GM12874 (cell line): ENCODE data around the gene SREK1IP1.

Experiments used
- TF ChIP-seq, protein P1 (sequence below): IDR thresholded peaks from 2 replicates; pipeline ENCODE4 v1.5.1; 2011; ENCODE audit warnings: low read depth, mild to moderate bottlenecking, control low read depth, low read length, moderate library complexity; ENCODE audit not compliant: insufficient read depth

Gene SREK1IP1

GRCh38 chr5:64784451-64785025, 16.0 kb upstream of the SREK1IP1 start:
- TF ChIP-seq, protein P1, sequence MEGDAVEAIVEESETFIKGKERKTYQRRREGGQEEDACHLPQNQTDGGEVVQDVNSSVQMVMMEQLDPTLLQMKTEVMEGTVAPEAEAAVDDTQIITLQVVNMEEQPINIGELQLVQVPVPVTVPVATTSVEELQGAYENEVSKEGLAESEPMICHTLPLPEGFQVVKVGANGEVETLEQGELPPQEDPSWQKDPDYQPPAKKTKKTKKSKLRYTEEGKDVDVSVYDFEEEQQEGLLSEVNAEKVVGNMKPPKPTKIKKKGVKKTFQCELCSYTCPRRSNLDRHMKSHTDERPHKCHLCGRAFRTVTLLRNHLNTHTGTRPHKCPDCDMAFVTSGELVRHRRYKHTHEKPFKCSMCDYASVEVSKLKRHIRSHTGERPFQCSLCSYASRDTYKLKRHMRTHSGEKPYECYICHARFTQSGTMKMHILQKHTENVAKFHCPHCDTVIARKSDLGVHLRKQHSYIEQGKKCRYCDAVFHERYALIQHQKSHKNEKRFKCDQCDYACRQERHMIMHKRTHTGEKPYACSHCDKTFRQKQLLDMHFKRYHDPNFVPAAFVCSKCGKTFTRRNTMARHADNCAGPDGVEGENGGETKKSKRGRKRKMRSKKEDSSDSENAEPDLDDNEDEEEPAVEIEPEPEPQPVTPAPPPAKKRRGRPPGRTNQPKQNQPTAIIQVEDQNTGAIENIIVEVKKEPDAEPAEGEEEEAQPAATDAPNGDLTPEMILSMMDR, result peak; percentile 56; the same call in 1 of the 2 replicates

DNA sequence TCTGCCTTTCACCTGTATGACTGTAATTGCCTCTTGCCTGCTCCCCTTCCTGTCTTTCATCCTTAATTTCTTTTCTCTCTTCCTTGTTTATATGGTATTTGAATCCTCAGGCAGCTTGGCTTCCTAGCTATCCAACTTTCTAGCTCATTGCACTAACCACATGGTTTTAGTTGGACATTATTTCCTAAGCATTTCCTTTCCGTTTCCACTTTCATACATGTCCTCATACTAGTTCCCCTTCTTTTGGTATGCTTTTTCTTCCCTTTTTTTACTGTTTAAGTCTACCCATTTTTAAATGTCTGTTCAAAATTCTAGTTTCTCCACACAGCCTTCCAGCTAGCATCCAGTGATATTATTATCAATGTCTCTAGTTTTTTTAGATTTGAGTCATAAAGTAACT, 6.8 kb upstream of the SREK1IP1 start:
- TF ChIP-seq, protein P1, result no peak

DNA sequence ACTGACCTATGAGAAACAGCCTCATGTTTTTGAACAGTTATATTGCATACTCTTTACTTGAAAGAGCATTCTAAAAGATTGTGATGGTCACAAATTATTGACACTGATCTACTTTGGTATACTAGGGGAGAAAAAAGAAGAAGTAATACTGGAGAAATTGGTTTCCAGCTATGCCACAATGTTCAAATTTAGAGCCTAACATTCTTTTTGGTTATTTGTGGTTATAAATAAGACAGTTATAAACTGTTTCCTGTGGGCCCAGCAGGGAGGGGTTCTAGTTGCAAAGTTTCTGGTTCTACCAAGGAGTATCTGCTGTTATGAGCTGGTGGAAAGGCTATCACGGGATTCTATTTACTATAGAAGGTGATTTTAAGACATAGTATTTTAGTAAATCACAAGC, 5.0 kb upstream of the SREK1IP1 start:
- TF ChIP-seq, protein P1, result no peak

DNA sequence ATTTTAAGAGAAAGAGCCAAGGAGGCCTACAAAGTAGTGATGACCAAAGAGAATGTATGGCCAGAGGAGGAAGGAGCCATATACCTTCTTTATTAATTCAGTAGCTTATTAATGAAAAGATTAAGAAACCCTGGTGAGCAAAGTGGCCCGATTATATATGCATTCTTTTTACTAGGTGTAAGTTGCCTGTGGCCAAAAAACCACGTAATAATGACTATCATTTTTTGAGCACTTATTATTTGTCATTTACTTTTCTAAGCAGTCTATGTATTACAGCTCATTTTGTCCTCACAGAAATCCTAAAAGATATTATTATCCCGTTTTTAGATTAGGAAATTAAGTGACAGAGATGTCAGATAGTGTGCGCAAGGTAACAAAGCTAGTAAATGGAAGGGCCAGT, 3.2 kb upstream of the SREK1IP1 start:
- TF ChIP-seq, protein P1, result no peak

DNA sequence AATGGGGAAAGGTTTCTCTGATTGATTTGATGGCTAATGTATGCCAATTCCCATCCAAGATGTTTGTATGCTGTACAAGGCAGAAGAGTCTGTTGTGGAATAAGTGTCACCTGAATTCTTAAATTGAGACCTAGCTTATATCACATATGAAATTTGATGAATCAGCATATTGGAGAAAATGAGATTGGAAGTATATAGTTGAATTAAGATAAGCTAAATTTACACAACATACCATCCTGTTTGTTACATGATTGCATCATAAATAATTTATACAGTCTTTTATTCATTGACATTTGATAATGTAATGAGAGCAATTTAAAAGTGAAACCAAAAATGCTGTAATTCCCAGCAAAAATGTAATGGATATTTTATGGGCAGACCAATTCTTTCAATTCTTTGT, 1.4 kb upstream of the SREK1IP1 start:
- TF ChIP-seq, protein P1, result no peak

DNA sequence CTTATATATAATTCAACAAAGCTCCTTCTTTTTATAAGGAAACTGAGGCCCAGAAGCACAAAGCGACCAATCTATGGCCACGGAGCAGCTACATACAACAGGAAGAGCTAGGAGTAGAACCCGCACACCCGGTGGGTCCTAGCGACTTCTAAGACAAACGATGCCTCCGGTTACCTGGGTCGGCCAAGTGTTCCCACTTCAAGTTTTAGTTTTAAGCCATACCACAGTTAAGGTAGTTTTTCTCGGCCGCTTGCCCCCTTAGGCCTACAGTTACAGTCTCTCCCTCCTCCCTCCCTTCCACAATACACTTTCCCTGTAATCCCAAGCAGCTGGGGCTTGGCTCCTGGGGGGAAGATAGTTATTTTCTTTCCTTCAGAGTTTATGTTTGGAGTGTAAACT, 533 bp downstream of the SREK1IP1 start:
- TF ChIP-seq, protein P1, result no peak

DNA sequence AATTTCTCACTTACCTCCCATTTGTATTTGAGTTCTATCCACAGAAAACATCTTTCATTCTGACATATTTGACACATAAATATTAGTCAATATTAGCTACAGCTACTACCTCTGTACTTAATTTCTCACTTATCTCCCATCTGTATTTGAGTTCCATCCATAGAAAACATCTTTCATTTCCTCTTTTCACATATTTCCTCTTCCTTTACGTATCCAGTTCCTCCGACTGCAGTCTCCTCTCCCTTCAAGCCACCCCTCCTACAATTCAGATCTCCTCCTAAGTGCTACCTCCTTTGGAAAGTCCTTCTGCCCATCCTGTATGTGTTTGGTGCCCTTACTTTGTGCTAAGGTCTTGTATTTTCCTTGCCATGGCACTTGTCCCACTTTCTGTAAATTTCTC, 1.6 kb downstream of the SREK1IP1 start:
- TF ChIP-seq, protein P1, result no peak
